ENCODE data around the gene IER5.
"Not testable (repeated sequence)": the region's sequence is repeated elsewhere in the genome, so short reads cannot be mapped to it uniquely, and the experiment has no call there.

Gene IER5

DNA sequence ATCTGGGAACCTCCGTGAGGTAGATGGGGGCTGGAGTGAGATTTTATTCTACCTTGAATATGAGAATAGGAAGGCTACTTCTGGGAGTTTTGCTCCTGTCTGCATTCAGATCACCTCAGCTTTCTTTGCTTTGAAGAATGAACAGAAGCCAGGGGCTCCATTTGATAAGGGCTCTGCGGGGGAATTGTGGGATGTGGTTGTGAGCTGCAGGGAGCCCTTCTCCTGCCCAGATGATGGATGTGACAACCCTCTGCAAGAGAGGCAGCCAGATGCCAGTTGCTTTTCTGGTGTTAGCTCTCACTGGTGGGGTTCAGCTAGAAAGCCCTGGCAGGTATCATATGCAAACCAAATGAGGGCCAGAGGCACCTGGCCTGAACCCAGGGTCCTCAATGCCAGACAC lies 21.5 kb downstream of the IER5 start:
- no peak for DNase-seq
- in situ Hi-C loops (cut with MboI; ENCODE audit: low pct_unique_long_range_greater_than_20kb, low sequenced_read_pairs), result no loop called here

GRCh38 chr1:181111559-181111958 lies 23.1 kb downstream of the IER5 start:
- no peak for DNase-seq
- in situ Hi-C loops (cut with MboI; ENCODE audit: low pct_unique_long_range_greater_than_20kb, low sequenced_read_pairs), result no loop called here

- in situ Hi-C loops (cut with MboI; ENCODE audit: low pct_unique_long_range_greater_than_20kb, low sequenced_read_pairs), result no loop called here
- no peak for DNase-seq
Observed at GRCh38 chr1:181112071-181112929, 23.8 kb downstream of the IER5 start.

- in situ Hi-C loops (cut with MboI; ENCODE audit: low pct_unique_long_range_greater_than_20kb, low sequenced_read_pairs), result no loop called here
- DNase-seq, result no peak
Observed at GRCh38 chr1:181113059-181113641, 24.6 kb downstream of the IER5 start.

DNA sequence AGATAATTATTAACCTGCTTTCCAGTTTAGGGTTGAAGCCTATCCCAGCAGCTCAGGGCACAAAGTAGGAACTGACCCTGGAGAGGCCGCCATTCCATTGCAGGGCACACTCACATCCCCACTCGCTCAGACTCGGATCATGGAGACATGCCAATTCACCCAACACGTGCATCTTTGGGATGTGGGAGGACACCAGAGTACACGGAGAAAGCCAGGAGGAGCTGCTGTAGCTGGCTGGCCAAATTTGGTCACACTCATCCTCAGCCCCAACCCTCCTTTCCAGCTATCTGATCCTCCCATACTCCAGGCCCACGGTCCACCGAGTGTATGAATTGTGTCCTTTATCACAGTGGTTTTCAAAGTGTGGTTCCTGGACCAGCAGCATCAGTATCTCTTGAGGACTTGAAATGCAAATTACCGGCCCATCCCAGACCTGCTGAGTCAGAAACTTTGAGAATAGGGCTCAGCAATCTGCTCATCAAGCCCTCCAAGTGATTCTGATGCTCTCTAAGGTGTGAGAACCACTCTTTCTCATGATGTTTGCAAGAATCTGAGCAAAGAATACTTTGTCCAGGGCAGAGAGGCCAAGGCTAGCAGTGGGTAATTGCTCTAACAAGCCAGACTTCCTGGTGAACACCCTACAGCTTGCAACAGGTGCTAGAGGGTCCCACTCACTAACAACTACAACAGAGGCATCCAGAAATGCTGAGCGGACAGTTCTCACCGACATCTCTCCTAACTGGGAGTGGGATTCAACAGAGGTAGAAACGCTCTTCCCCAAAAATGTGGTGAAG lies 26.3 kb downstream of the IER5 start:
- no peak for DNase-seq
- in situ Hi-C loops (cut with MboI; ENCODE audit: low pct_unique_long_range_greater_than_20kb, low sequenced_read_pairs), result no loop called here

DNA sequence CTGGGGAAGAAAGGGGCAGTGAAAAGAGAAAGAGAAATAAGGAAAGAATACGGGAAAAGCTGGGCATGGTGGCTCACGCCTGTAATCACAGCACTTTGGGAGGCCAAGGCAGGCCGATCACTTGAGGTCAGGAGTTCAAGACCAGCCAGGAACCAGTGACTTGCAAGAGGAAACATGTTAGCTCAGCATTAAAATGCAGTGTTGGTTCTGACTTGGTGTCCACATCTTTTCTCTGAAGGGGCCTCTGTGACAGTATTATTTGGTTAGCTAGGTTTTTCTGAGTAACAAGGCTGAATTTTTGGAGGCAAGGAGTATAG lies 26.8 kb downstream of the IER5 start:
- in situ Hi-C loops (cut with MboI; ENCODE audit: low pct_unique_long_range_greater_than_20kb, low sequenced_read_pairs), result no loop called here
- no peak for DNase-seq

DNA sequence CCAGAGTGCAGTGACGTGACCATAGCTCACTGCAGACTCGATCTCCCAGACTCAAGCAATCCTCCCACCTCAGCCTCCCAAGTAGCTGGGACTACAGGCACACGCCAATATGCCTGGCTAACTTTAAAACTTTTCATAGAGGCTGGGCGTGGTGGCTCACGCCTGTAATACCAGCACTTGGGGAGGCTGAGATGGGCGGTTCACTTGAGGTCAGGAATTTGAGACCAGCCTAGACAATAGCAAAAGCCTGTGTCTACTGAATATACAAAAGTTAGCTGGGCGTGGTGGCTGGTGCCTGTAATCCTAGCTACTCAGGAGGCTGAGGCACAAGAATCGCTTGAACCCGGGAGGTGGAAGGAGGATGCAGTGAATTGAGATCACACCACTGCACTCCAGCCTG lies 27.5 kb downstream of the IER5 start:
- in situ Hi-C loops (cut with MboI; ENCODE audit: low pct_unique_long_range_greater_than_20kb, low sequenced_read_pairs); DNase-seq: not testable (repeated sequence)

- in situ Hi-C loops (cut with MboI; ENCODE audit: low pct_unique_long_range_greater_than_20kb, low sequenced_read_pairs), result no loop called here
- no peak for DNase-seq
Observed at GRCh38 chr1:181116819-181117390, 28.4 kb downstream of the IER5 start.

DNA sequence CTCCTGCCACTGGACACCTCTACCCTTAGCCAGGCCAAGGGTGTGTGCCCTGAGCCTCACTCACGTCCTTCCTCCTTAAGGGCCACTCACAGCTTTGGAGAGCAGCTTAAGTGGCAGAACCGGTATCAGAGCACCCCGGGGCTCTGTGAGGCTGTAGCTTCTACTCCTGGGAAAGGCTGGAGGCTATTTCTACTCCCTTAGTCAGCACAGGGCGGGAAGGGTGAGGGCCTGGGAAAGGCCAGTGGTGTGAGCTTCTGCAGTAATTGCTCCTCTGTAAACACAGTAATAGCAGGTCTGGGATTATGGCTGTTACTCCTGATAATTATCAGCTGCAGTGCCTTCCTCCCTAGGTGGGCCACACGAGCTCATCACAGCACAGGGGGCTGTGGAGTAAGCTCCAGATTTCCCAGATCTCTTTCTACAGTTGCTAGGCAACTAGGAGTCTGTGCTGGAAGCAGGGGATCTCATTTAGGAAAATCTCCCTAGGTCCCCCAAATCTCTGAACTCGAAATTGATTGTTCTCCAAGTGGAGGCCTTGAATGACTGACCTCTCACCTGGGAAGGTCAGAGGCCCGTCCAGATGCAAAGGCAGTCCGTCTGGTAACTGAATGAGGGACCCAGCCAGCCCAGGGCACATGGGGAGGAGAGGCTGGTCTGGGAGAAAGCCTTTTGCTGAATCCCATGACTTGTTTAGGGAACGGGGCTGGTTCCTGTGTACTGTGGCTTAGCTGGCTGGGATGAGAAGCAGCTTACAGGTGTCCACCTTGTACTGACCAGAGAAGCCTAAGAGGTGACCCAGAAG lies 29.3 kb downstream of the IER5 start:
- no peak for DNase-seq
- in situ Hi-C loops (cut with MboI; ENCODE audit: low pct_unique_long_range_greater_than_20kb, low sequenced_read_pairs), result no loop called here

DNA sequence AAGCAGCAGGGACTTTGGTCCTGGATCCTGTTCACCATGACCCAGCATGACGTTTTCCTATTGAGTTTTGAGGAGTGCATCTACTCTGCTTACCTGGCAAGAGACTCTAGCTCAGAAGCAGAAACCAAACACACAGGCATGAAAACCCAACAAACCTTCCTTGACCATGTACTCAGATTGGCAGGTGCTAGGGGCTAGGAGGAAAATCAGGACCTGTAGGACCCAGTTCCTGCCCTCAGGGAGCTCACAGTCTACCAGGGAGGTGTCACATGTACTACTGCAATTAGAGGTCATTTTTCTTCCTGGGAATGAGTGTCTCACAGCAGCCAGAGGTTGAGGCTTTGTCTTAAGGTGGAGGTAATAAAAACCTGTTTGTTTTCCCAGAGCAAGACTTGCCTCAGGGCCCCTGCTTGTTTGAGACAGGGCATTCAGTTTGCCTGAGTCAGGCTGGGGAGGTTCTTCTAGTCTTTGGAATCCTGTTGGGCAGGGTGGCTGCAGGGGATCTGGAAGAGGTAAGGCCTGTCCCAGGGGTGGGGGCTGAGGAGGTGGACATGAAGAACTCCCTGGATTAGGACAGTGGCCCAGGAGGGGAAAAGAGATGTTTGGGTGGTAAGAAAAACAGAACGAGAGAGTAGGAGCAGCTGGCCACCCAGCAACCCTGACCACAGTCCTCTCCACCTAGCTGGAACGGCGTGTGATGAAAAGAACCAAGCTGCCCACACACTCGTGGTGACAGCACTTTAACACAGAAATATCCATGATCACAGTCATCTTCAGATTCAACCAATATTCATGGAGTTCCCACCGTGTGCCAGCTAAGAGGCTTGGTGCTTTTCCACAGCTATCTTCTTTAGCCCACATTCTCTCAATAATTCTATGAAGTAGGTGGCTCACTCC lies 30.8 kb downstream of the IER5 start:
- no peak for DNase-seq
- in situ Hi-C loops (cut with MboI; ENCODE audit: low pct_unique_long_range_greater_than_20kb, low sequenced_read_pairs), result no loop called here

- in situ Hi-C loops (cut with MboI; ENCODE audit: low pct_unique_long_range_greater_than_20kb, low sequenced_read_pairs), result no loop called here
- DNase-seq, result no peak
Observed at GRCh38 chr1:181120924-181121323, 32.4 kb downstream of the IER5 start.

DNA sequence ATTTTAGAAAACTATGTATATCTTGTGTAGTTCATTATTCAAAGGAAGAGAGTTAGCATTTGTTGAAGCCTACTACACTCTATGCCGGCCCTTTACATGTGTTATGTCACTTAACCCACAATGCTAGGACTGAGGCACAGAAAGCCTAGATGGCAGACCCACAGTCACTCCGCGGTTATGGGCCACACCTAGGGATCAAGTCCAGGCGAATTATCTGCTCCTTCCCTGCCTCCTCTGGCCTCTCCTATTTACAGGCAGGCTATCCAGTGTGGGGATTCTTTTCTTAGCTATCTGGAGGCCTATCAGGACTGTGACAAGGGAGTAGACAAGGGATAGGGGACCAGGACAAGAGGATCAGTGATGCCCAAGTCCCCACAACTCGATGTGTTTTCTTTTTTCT lies 33.0 kb downstream of the IER5 start:
- in situ Hi-C loops (cut with MboI; ENCODE audit: low pct_unique_long_range_greater_than_20kb, low sequenced_read_pairs), result no loop called here
- DNase-seq, result no peak

DNA sequence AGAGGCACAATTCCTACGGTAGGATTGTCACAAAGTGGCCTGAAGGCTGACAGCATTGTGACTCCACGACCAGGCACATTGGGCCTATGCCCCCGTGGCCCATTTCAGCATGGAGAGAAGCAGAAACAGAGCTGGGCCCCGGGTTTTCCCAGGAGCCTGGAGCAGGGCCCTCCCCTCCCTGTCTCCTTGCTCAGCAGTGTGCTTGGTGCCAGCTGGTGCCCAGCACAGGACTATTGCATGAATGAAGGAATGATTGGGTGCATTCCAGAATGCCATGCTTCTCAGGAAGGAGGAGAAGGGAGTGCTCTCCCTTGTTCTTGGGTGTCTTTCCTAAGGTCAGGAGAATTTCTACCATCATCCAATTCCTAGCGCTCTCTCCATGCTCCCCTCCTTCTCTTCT lies 33.7 kb downstream of the IER5 start:
- in situ Hi-C loops (cut with MboI; ENCODE audit: low pct_unique_long_range_greater_than_20kb, low sequenced_read_pairs), result no loop called here

DNA sequence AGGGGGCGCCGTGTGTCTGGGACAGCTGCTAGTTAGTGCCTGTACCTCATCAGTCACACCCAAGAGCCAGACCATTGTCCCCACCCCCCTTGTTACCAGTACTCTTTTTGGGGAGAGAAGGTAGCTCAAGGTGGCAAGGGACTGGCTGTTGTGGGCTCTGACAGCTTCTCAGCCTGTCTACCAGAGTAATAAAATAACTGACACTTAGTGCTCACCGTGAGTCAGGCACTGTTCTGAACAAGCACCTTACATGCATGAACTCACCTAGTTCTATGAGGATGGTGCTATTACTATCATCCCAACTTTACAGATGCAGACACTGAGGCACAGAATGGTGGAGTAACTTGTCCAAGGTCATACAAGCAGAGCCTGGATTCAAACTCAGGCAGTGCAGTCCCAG lies 34.7 kb downstream of the IER5 start:
- in situ Hi-C loops (cut with MboI; ENCODE audit: low pct_unique_long_range_greater_than_20kb, low sequenced_read_pairs), result no loop called here
- DNase-seq, result no peak

More for the DNA sequence above, 33.7 kb downstream of the IER5 start:
- no peak for DNase-seq

DNA sequence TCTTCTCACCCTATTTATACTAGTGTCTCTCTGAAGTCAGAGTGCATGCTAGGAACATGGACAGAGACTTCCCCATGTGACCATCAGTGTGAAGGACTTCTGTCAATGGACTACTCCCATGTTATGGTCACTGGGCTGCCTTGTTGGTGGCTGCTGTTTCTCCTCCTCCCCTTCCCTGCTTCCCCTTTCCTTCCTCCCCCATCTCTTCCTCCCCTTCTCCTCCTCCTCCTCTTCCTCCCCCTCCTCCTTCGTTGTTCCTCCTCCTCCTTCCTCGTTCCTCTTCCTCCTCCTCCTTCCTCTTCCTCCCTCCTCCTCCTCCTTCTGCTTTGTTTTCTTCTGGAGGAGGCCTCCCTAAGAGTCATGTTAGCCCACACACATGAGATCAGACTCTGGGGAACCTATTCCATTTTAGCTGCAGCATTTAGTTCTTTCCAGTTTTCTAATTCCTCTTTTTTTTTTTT lies 35.8 kb downstream of the IER5 start:
- DNase-seq, result peak; percentile 46
- in situ Hi-C loops (cut with MboI; ENCODE audit: low pct_unique_long_range_greater_than_20kb, low sequenced_read_pairs), result no loop called here

DNA sequence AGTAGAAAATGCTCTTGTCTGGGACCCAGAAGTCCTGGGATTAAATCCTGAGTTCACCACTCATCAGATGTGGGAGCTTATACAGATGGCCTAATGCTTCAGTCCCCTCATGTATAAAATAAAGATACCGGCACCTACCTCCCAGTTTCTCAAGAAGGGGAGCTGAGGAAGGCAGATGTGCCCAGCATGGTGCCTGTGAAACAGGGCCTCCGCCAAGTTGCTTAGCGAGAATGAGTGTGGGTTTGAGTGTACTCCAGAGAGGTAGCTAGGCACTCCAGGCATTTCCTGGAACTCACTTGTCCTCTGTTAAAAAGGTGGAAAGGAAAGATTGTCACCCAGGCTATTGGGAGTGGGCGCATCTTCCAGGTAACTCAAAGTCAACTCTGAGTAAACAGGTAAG lies 37.8 kb downstream of the IER5 start:
- no peak for DNase-seq
- in situ Hi-C loops (cut with MboI; ENCODE audit: low pct_unique_long_range_greater_than_20kb, low sequenced_read_pairs), result no loop called here

DNA sequence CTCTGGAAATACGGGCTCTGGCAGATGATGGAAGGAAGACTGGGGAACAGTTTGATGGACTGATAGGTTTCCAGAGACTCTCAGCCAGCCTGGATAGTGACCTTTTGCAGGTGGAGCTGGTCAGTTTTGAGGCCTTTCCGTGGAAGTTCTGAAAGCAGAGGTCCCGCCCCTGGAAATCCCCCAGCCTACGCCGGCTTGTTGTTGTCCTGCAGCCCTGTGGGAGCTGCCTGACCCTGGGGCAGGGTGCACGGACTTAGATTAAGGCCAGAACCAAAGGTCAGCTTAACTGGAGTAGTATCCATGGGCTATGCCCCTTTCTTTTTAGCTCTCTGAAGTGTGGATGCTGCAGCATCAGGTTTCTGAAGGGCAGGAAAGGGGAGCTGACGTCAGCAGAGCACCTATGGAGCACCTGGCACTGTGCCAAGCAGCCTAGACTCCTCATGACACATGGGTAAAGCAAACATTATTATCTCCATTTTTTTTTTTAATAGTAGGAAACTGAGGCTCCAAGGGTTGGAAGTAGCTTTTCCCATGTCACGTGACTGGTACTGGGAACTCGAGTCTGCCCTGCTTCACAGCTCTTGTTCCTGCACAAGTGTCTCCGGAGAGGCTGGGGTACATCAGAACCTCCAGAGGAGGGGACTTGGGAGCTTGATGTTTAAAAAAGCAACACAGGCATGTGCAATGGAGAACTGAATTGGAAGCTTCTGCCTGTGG lies 38.5 kb downstream of the IER5 start:
- no peak for DNase-seq
- in situ Hi-C loops (cut with MboI; ENCODE audit: low pct_unique_long_range_greater_than_20kb, low sequenced_read_pairs), result no loop called here

Measured in KBM-7 (cell line).